CD4-positive, alpha-beta T cell treated with Interleukin-17A for 1 hour (primary cell): Measurements from ENCODE around the gene IRF8.
"Not testable (repeated sequence)": the region's sequence is repeated elsewhere in the genome, so short reads cannot be mapped to it uniquely, and the experiment has no call there.

Source experiments
- DNase-seq: peaks from one replicate; pipeline ENCODE4 v3.0.0-alpha.2; 2020

Gene IRF8

DNA sequence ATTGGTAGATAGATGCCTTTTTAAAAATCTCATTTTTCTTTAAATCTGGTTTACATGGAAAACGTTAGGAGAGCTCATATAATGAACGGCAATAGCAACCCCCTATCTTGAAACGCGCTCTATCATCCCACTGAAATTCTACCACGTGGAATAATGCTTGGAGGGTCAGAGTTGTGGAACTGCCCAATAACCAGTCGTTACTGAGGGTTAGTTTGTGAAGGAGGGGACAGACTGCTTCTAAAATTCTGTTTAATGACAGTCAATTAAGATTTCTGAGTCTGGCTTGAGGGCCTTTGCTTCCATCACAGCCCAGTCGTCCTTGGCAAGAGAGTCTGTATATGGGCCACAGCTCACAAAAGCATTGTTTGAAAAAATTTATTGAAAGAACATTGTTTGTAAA is 482 bp downstream of the IRF8 start:
- no peak for DNase-seq

DNA sequence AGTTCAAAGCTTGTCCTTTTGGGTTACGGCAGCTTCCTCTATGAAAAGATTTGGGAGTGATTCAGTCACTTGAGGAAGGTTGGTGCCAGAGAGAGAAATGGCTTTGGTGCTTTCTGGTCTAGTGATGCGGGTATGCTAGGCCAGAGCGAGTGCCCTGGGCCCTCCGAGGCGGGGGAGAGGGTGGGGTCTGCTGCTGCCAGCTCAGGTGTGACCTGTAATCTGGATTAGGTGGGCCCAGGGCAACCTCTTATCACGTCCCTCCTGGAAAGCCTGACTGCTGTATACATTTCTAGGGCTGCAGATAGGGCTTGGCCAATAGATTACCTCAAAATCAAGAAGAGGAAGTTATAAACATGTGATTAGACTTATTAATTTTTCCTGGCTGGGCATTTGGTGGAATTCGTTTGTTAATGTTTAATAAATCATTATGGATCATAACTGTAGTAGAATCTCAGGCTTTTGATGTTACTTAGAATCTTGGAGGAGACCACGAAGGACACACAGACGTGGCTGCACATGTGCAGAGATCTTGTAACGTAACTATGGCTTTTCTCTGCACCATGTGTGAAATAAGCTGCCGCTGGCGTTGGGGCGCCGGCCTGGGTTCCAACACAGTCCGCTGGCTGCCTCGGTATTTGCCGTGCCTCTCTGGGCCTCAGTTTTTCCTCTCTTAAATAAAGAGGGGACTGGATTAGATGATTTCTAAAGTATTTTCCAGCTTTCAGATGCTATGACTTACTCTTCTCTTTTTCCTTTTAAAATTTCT is 1.2 kb downstream of the IRF8 start:
- DNase-seq: no peak

DNA sequence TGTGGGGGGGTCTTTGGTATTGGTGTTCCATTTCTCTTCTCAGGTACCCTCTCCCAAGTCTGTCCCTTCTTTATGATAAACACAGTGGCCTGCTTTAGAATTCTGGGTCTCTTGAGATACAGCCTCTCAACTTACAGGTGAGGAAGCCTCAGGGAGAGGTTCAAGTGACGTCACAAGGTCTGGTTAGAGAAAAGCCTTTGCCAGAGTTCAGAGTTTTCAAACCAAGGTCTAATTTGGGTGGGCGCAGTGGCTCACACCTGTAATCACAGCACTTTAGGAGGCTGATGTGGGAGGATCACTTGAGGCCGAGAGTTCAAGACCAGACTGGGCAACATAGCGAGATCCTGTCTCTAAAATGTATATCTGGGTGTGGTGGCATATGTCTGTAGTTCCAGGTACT is 2.1 kb downstream of the IRF8 start:
- no peak for DNase-seq

DNA sequence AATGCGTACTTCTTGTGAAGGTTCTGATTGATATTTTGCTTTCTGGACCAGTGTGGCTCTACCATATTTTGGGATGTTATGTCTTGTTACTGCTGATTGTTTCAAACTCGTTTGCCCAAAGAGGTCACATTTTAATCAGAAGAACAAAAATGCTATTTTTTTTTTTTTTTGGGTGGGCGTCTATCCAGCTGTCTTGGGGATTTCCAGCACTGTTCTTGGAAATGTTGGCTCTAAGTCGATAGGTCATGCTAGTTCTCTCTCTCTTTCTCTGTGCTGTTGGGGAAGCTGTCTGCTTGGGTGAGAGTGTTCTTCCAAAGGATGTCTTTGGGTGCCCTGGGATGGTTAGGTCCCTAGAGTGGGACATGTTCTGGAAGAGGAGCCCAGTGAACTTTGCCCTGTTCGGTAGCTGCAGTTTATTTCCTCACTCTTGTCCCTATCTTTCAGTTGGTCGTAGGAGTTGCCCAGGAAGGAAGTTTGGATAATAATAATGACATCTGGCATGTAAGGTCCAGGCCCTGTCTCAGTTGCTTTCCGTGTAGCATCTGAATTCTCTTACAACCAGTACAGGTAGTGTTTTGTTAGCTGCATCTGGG is 2.9 kb downstream of the IRF8 start:
- DNase-seq: no peak

DNA sequence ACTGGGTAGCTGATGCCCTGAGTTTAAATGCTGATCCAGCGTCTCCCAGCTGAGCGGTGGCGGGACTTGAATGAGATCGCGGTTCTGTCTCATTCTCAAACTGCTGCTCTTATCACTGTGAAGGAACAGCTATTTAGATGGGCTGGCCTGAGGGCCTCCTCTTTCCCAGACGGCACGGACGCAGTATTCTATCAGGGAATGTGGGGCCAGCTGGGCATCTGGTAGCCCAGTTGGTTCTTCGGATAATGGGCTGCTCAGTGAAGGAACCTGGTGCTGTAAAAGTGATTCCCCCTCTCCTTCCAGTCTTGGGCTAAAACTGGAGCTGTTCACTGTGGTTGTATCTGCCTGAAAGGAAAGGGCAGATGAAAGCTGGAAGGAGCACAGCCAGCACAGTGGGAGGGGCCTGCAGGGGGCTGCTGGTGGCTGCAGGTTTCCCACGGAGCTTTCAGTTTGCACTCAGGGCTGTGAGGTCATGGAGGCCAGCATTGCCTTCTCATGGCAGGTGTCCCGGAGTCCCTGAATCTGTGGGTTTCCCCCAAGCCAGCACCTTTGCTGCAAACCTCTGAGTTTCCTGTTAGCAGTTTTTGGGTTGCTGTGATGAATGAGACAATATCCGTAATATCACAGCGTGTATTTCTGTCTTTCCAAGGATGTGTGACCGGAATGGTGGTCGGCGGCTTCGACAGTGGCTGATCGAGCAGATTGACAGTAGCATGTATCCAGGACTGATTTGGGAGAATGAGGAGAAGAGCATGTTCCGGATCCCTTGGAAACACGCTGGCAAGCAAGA is 3.6 kb downstream of the IRF8 start:
- peak; percentile 65 for DNase-seq

DNA sequence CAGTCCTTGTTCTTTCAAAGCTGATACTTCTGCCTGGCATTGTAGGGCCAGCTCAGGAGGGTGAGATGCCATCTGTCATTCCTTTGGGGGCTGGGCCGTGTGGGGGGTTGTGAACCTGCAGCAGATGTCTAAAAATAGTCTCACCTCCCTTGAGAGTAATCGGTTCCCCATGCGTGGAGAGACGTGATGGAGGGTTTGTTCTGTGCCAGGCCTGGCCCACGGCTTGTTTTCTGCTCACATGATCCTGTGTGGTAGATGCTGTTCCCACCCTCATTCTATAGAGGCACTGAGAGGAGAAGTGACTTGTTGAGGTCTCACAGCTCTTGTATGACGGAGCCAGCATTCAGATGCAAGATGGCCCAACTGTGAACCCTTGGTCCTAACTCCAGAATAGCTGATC is 4.6 kb downstream of the IRF8 start:
- peak; percentile 8 for DNase-seq

DNA sequence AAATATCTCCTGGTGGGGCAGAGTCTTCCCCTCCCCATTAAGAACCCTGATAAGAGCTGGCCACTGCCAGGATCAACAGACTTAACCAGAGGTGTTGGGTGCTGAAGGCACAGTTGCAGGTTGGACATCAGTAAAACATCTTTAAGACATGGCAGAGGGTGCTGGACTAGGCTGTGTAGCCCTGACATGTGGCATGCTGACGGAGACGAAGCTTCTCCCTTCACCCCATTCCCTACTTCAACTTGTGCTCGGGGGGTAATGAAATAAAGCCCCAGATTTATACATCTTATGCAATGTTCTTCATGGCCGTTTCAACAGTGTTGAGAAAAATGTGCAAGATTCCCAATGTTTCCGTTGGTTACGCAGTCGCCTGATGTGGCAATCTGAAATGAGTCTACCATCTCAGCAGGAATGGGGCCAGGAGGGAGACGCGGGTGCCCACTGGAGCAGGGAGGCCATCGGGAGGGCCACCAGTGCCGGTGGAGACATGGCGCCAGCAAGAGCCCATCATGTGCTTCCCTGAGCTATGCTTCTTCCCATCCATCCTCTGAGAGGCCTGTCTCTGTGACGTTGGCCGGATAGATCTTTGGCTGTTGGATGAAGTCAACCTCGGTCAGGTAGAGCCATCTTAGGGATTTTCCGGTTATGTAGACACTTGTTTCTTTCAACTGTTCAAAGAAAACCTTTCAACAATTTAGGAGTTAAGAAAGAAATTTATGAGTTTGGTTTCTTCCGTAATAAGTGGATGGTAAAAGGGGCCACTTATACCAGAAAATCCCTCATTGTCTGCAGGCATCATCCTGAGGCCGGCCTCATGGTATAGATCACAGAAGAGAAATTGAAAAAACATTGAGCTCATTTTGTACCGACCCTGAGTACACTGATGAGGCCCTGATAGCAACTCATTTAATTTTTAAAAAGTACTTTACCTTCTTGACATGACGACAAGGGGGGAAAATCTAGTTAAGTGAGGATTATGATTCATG is 6.4 kb downstream of the IRF8 start:
- no peak for DNase-seq

DNA sequence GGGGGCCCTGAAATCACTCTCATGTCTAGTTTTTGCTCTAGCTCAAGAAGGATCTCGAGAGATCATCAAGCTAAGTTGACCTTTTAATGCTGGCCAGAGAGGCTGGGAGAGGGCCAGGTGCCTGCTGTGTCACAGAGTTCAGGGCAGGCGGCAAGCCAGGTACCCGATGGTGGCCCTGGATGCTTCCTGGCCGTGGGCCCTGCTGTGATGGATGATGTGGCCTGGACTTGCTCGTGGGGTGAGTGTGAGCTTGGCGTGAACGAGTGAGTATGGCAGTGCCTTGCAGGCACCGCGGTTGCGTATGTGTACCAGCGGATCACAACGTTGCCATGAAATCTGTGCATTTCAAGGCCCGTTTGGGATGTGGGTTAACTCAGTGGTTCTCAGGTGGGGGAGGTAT is 7.4 kb downstream of the IRF8 start:
- DNase-seq: no peak

DNA sequence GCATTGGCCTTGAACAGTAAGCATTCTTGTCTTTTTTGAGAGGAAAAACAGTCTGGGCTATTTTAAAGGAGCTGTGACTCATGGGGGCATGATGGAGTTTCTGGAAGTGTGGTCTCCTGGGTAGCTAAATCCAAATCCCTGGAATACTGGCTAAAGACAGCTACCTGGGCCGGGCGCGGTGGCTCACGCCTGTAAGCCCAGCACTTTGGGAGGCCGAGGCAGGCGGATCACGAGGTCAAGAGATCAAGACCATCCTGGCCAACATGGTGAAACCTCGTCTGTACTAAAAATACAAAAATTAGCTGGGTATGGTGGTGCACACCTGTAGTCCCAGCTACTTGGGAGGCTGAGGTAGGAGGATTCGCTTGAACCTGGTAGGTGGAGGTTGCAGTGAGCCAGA is 8.3 kb downstream of the IRF8 start:
- not testable (repeated sequence) for DNase-seq

DNA sequence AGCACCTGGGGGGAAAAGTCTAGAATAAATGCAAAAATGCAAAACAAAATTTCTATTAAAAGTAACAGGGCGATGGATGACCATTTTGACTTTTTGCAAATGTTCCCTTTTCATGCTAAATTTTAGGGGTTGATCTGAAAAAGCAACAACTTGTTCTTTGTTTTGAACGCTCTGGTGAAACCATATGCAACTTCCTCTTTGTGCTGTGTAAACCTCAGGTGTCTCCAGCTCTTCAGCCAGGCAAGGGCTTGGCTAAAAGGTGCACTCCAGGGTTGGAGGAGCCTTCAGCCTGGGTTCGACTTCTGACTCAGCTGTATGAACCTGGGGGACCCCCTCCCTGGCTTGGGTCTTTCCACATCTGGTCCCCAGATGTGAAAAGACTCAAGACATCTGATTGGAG is 9.5 kb downstream of the IRF8 start:
- no peak for DNase-seq

DNA sequence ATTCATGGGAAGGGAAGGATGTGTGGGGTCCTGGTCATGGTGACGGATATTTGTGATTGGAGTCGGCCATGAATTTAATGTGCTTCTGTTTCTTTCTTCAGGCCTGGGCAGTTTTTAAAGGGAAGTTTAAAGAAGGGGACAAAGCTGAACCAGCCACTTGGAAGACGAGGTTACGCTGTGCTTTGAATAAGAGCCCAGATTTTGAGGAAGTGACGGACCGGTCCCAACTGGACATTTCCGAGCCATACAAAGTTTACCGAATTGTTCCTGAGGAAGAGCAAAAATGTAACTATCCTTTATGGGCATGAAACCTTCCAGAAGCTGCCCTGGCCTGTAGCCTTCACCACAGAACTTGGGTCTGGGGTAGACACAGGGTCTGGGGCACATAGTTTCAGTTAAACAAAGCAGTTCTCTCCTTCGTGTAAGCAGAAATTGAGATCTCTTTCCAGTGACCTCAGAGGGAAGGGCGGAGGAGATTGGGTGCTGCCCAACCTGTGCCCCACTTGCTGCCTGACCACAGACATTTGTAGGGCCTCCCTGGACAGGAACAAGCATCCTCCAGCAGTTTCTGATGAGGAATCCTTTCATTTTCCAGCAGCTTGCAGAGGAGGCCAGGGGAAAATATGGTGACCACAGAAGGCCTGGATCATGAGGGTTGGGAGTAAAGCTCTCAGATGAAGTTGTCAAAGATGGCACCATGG is 10.1 kb downstream of the IRF8 start:
- no peak for DNase-seq

DNA sequence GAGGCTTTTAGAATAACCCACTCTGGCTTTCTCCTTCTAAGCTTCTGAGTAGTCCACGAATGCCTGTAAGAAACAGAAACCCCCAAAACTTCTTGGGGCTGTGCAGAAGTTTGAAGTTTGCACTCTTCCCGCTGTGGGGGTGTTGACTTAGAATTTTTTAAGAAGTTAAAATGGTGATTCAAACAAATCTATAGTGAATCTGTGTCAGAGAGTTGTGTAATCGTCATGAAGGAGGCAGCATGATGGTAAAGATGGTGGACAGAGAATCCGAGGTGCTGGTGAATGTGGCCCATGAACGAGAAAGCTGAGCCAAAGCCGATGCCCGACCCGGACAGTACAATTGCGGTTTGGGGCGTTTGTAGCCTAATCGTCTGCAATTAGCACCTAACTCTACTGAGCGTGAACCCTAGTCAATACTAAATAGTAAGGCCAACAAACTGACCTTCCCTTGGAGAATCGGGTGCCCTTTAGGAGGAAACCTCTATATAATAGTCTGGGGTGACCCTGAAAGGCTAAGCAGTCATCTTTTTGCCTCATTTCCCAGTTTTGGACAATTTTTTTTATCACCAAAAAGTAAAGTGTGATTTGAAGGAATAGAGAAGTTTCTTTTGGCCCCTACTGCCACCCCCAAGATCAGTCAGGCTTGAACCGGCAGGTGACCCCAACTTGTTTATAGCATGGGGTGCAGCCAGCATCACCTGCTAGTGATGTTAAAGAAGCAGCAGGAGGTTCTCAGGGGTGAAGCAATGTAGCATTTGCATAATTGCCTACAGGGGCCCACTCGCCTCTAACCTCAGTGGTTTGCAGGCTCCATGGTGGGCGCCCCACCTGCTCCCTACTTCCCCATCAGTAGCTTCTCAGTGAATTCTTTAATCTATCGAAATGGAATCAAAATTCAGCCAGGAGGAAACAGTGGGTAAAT is 11.2 kb downstream of the IRF8 start:
- DNase-seq: no peak

DNA sequence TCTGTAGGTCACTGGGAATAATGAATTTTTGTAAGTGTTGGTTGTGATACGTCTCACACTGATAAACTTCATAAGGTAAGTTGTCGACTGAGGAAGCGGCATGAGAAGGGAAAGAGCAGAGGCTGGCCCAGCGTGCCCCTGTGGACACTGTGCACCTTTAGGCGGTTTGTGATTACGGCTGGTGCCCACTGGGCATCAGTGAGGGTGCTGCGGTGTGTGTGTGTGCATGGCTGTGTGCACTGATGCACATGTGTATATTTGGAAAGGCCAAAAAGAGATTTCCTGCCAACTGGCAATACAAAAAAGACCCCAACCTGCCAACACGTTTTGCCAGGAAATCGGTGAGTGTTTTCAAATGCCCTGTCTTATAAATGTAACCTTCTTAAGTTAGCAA is 11.9 kb downstream of the IRF8 start:
- no peak for DNase-seq

DNA sequence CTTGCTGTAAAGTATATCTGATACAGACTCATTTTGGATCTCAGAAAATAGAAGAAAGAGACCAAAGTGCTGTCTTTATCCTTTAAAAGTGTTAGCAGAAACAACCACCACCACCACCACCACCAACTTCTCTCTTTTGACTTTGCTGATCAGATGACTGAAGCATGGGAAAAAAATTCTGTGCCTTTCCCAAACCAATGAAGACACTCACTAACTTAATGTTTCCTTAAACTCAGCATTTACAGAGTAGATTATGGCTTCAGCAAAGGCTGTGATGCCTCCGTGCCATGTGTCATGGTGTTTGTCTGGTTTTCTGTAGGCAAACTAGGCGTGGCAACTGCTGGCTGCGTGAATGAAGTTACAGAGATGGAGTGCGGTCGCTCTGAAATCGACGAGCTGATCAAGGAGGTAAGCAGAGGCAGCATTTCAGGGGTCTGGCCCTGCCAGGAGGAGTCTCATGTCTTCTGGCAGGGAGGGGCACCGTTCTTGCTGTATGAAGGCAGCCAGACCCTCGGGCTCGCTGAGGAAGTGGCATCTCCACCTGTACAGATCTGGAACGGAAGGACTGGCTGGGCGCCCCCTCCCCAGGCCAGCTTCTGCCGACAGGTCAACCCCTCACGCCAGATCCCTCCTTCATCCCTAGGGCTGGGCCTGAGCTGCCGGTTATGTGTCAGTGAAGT is 12.4 kb downstream of the IRF8 start:
- no peak for DNase-seq

DNA sequence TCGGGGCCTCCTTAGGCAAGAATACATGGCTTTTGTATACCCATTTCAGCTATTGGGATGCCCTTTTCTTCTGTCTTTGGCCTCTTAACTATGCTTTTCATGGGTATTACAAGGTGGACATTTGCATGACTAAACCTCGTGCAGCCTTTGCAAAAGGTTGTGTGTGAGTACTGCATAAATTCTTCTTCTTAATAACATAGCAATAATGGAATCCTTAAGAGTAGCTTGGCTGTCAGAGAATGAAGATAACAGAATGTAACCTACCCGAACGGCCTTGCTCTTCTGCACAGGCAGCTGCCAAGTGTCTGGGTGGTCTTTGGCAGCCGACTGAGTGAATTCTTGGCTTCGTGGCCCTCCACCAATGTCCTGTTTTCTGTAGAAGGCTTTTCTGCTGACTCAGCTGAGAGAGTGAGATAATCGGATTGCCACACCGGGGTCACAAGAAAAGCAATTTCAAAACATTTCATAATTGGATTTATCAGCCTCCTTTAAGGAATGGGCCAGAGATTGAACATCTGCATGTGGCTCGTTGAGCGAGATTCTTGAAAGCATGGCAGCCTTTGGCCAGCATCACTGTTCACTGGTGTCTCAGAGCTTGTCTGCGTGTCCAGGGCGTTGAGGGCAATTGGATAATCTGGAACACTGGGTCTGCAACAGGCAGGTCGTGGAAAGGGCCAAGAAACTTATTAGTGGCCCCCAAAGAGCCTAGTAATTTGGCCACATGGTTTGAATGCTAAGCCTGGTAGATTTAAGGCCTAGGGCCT is 13.4 kb downstream of the IRF8 start:
- no peak for DNase-seq

DNA sequence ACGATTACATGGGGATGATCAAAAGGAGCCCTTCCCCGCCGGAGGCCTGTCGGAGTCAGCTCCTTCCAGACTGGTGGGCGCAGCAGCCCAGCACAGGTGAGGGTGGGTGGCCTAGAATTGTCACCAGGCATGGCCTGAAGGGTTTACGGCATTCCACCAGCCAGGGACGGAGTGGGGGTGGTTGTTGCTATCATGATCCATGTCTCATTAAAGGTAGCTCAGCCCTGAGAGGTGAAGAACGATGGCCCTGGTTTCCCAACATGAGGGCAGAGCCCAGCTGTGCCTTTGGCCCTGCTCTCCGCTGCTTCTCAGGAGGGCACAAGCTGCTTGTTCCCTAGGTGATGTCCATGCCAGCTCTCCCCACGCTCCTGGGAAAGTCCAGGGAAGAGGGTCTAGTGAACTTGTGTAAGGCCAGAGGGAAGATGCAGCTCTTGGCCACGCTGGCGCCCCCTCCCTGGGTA is 14.2 kb downstream of the IRF8 start:
- DNase-seq: no peak

DNA sequence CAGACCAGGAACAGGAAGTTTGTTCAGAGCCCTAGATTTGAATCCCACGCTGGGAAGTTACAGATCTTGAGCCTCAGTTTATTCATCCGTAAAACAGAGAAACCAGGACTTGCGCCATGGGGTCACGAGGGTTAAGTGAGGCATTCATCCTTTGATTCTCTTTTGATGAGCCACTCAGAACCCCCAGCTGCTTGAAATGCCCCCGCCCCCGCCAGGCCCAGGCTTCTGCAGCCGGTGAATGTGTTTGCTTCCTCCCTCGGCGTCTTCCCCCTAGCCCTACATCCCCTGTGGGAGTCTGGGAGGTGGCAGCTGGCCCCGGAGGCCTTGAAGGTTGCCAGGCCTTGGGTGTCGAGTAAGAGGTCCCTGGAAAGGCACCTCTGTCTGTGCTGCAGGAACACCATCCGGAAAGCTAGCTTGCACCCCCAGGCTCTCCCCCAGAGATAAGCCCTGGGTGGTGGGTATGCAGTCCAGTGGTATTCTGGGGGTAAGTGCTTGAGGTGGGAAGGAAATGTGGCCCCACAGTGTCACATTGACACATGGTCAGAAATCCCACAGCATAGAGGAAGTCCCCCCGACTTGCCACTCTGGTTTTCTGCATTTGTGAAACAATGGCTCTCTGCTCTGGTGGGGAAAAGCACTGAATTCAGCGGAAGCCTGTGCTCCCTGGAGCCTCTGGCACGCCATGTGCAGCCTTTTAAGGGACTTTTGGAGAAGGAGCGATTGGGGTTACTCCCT is 14.9 kb downstream of the IRF8 start:
- no peak for DNase-seq

DNA sequence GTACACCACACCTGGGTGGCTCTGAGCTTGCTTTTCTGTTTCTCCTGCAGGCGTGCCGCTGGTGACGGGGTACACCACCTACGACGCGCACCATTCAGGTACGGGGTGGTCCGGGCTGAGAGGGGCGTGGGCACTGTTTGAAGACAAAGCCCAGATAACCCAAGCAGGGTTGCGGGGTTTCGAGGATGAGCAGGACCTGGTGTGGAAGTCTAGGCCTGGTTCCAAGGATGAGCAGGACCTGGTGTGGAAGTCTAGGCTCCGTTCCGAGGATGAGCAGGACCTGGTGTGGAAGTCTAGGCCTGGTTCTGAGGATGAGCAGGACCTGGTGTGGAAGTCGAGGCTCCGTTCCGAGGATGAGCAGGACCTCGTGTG is 15.4 kb downstream of the IRF8 start:
- DNase-seq: no peak
